Astrocyte (in vitro differentiated cells and primary cell): ENCODE results near the gene GJA10. TPM values are rescaled to one million over a fixed set of nuclear protein-coding genes. Genes with fewer than 3 reads are reported as not detected.

Experiments used
- DNase-seq: peaks from one replicate; pipeline ENCODE4 v3.0.0-alpha.2; 2010; ENCODE audit warnings: low read depth
- FAIRE-seq: peaks from 2 replicates; lab custom pipeline; 2011; peaks lifted over from hg19 to GRCh38; lab: Jason Lieb, UNC
- H2AFZ ChIP-seq: 2 replicates; pipeline ENCODE4 v1.6.0; 2012; ENCODE audit warnings: low read depth, low read length, inconsistent platforms
- H3K27ac ChIP-seq: 2 replicates; pipeline ENCODE4 v1.5.1; 2011; ENCODE audit warnings: low read depth, low read length, inconsistent platforms
- H3K27me3 ChIP-seq: 2 replicates; pipeline ENCODE4 v1.6.0; 2011; ENCODE audit warnings: low read length, inconsistent platforms; ENCODE audit not compliant: insufficient read depth
- H3K36me3 ChIP-seq: 2 replicates; pipeline ENCODE4 v1.5.1; 2011; ENCODE audit warnings: low read length, inconsistent platforms; ENCODE audit not compliant: insufficient read depth
- H3K4me1 ChIP-seq: 2 replicates; pipeline ENCODE4 v1.5.1; 2011; ENCODE audit warnings: low read length, inconsistent platforms; ENCODE audit not compliant: insufficient read depth
- H3K4me2 ChIP-seq: 2 replicates; pipeline ENCODE4 v1.6.0; 2012; ENCODE audit warnings: low read length, inconsistent platforms
- H3K4me3 ChIP-seq: 2 replicates; pipeline ENCODE4 v1.5.1; 2011; ENCODE audit warnings: low read depth, mild to moderate bottlenecking, low read length, inconsistent platforms; ENCODE audit not compliant: insufficient read depth
- H3K79me2 ChIP-seq: 2 replicates; pipeline ENCODE4 v1.6.0; 2012; ENCODE audit warnings: mild to moderate bottlenecking, low read length, inconsistent platforms; ENCODE audit not compliant: insufficient read depth
- H3K9ac ChIP-seq: 2 replicates; pipeline ENCODE4 v1.6.0; 2012; ENCODE audit warnings: mild to moderate bottlenecking, low read length, inconsistent platforms
- H3K9me3 ChIP-seq: 2 replicates; pipeline ENCODE4 v1.5.1; 2012; ENCODE audit warnings: low read depth, mild to moderate bottlenecking, low read length, inconsistent platforms; ENCODE audit not compliant: insufficient read depth
- H4K20me1 ChIP-seq: 2 replicates; pipeline ENCODE4 v1.6.0; 2012; ENCODE audit warnings: low read length, inconsistent platforms; ENCODE audit not compliant: insufficient read depth
- H3K27ac Mint-ChIP-seq: one replicate; pipeline ENCODE4 v1.8.0; 2021; ENCODE audit warnings: mild to moderate bottlenecking, mixed read lengths; ENCODE audit not compliant: unreplicated experiment
- H3K27me3 Mint-ChIP-seq: one replicate; pipeline ENCODE4 v1.8.0; 2021; ENCODE audit warnings: low read depth, mixed read lengths; ENCODE audit not compliant: unreplicated experiment
- H3K36me3 Mint-ChIP-seq: one replicate; pipeline ENCODE4 v1.8.0; 2021; ENCODE audit warnings: low read depth, mixed read lengths; ENCODE audit not compliant: unreplicated experiment
- H3K4me1 Mint-ChIP-seq: one replicate; pipeline ENCODE4 v1.8.0; 2021; ENCODE audit warnings: low read depth, mixed read lengths; ENCODE audit not compliant: unreplicated experiment
- H3K4me3 Mint-ChIP-seq: one replicate; pipeline ENCODE4 v1.8.0; 2021; ENCODE audit warnings: mild to moderate bottlenecking, moderate library complexity, mixed read lengths; ENCODE audit not compliant: unreplicated experiment
- H3K9me3 Mint-ChIP-seq: one replicate; pipeline ENCODE4 v1.8.0; 2021; ENCODE audit warnings: mild to moderate bottlenecking, mixed read lengths; ENCODE audit not compliant: unreplicated experiment
- EZH2 ChIP-seq: IDR thresholded peaks from 2 replicates; pipeline ENCODE4 v1.6.1; 2012; ENCODE audit warnings: mild to moderate bottlenecking, low read length, inconsistent platforms; ENCODE audit not compliant: insufficient read depth
- total RNA-seq: library from RNA; stranded (reverse); gene quantifications from 2 replicates; pipeline ENCODE4 v1.2.1, GENCODE V29; 2021
- TF ChIP-seq, protein P1 (sequence below): IDR thresholded peaks from 2 replicates; pipeline ENCODE4 v1.5.1; 2011; ENCODE audit warnings: low read depth, mild to moderate bottlenecking, inconsistent platforms, low read length, moderate library complexity; ENCODE audit not compliant: insufficient read depth

GJA10 gene
- total RNA-seq, 1 donor from 2014 or later: not detected

DNA sequence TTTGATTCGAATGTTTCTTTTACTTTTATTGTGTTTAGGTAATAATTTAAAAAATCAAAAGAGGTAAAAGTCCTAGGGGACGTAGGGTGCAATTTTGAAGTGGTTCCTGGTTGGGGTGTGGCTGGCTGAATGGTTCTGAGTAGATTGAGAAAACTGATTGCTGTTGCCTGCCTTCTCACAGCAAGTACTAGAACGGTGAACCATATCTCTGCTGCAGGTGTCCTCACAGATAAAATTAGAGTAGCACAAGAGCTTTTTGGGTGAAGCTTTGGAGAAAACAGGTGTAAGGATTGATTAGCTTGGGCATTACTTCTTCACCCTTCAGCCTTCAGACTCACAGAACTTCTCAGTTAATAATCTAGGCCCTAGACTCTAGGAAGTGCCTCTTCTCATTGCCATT, 19.8 kb upstream of the GJA10 start:
- TF ChIP-seq, protein P1, sequence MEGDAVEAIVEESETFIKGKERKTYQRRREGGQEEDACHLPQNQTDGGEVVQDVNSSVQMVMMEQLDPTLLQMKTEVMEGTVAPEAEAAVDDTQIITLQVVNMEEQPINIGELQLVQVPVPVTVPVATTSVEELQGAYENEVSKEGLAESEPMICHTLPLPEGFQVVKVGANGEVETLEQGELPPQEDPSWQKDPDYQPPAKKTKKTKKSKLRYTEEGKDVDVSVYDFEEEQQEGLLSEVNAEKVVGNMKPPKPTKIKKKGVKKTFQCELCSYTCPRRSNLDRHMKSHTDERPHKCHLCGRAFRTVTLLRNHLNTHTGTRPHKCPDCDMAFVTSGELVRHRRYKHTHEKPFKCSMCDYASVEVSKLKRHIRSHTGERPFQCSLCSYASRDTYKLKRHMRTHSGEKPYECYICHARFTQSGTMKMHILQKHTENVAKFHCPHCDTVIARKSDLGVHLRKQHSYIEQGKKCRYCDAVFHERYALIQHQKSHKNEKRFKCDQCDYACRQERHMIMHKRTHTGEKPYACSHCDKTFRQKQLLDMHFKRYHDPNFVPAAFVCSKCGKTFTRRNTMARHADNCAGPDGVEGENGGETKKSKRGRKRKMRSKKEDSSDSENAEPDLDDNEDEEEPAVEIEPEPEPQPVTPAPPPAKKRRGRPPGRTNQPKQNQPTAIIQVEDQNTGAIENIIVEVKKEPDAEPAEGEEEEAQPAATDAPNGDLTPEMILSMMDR: no peak
- TF ChIP-seq EZH2: no peak
- no peak overlapping the region for H3K27ac Mint-ChIP-seq
- Histone ChIP-seq H4K20me1 (no peaks in the 10 kb centered on the region), H3K27ac (no peak overlapping the region), H3K27me3 (no peaks in the 10 kb centered on the region), H3K79me2 (no peaks in the 10 kb centered on the region), H3K9me3 (no peaks in the 10 kb centered on the region), H3K9ac (no peak overlapping the region), H3K4me1 (no peaks in the 10 kb centered on the region), H3K4me3 (no peak overlapping the region), H2AFZ (no peak overlapping the region), H3K36me3 (peaks cover 2% of the 10 kb centered on the region), H3K4me2 (no peak overlapping the region)
- peaks cover 5% of the 10 kb centered on the region for H3K36me3 Mint-ChIP-seq
- DNase-seq (no peak), FAIRE-seq (no peak)
- no peak overlapping the region for H3K4me3 Mint-ChIP-seq
- H3K4me1 Mint-ChIP-seq: no peaks in the 10 kb centered on the region
- H3K9me3 Mint-ChIP-seq: peaks cover 3% of the 10 kb centered on the region
- no peaks in the 10 kb centered on the region for H3K27me3 Mint-ChIP-seq

GRCh38 chr6:89886378-89887120, 7.7 kb upstream of the GJA10 start:
- no peak overlapping the region for H2AFZ ChIP-seq
- no peak overlapping the region for H3K27ac Mint-ChIP-seq
- no peak for FAIRE-seq

More at GRCh38 chr6:89886378-89887120, 7.7 kb upstream of the GJA10 start:
- H3K36me3 ChIP-seq: no peaks in the 10 kb centered on the region
- Mint-ChIP-seq H3K9me3 (no peaks in the 10 kb centered on the region), H3K36me3 (no peaks in the 10 kb centered on the region), H3K4me3 (no peak overlapping the region), H3K4me1 (no peaks in the 10 kb centered on the region), H3K27me3 (peaks cover 4% of the 10 kb centered on the region)
- no peaks in the 10 kb centered on the region for H3K9me3 ChIP-seq
- H3K4me3 ChIP-seq: no peak overlapping the region
- TF ChIP-seq, protein P1: no peak
- TF ChIP-seq EZH2: no peak
- no peaks in the 10 kb centered on the region for H3K4me1 ChIP-seq
- no peak for DNase-seq
- H3K27me3 ChIP-seq: peaks cover 10% of the 10 kb centered on the region
- no peaks in the 10 kb centered on the region for H3K79me2 ChIP-seq
- no peak overlapping the region for H3K9ac ChIP-seq
- no peak overlapping the region for H3K27ac ChIP-seq
- no peak overlapping the region for H3K4me2 ChIP-seq
- no peaks in the 10 kb centered on the region for H4K20me1 ChIP-seq
